Astrocyte (in vitro differentiated cells and primary cell): ENCODE measurements around the gene PIGT.

ENCODE experiments used
- CTCF ChIP-seq: IDR thresholded peaks from 2 replicates; pipeline ENCODE4 v1.5.1; 2011; ENCODE audit warnings: low read depth, mild to moderate bottlenecking, inconsistent platforms, low read length, moderate library complexity; ENCODE audit not compliant: insufficient read depth
- EZH2 ChIP-seq: IDR thresholded peaks from 2 replicates; pipeline ENCODE4 v1.6.1; 2012; ENCODE audit warnings: mild to moderate bottlenecking, low read length, inconsistent platforms; ENCODE audit not compliant: insufficient read depth

- TF ChIP-seq CTCF (no peak), EZH2 (no peak)
These were observed 37.8 kb upstream of the PIGT start, which contains the start of gene TP53TG5 for GRCh38 chr20:45378191-45378590.
